Astrocyte (in vitro differentiated cells and primary cell): Measurements from ENCODE around the gene LCK.

ENCODE experiments used
- CTCF ChIP-seq: IDR thresholded peaks from 2 replicates; pipeline ENCODE4 v1.5.1; 2011; ENCODE audit warnings: low read depth, mild to moderate bottlenecking, inconsistent platforms, low read length, moderate library complexity; ENCODE audit not compliant: insufficient read depth
- EZH2 ChIP-seq: IDR thresholded peaks from 2 replicates; pipeline ENCODE4 v1.6.1; 2012; ENCODE audit warnings: mild to moderate bottlenecking, low read length, inconsistent platforms; ENCODE audit not compliant: insufficient read depth

GRCh38 chr1:32250893-32251716 lies at the start of gene LCK:
- TF ChIP-seq CTCF (no peak), EZH2 (no peak)
